Calu3 (cell line): Measurements from ENCODE around the gene APBA1. TPM values are rescaled to one million over a fixed set of nuclear protein-coding genes. Genes with fewer than 3 reads are reported as not detected.

Source experiments
- BruUV-seq: library from RNA; stranded (reverse); fragments of 400-500 nt; replicated peaks from 2 replicates; lab custom pipeline; 2021; lab: Mats Ljungman, UMichigan
- CTCF ChIA-PET: fragments of 300-600 bp; sonication (Branson Sonifier 250); formaldehyde crosslinking; loops from one replicate; lab custom pipeline; 2022; ENCODE audit warnings: antibody characterized with exemption; lab: Charles Lee
- DNase-seq: peaks from one replicate; pipeline ENCODE4 v3.0.0; 2022
- H3K27ac Mint-ChIP-seq: one replicate; pipeline ENCODE4 v1.8.0; 2022; ENCODE audit warnings: mixed read lengths; ENCODE audit not compliant: unreplicated experiment
- H3K27me3 Mint-ChIP-seq: one replicate; pipeline ENCODE4 v1.8.0; 2022; ENCODE audit warnings: mixed read lengths; ENCODE audit not compliant: unreplicated experiment
- H3K36me3 Mint-ChIP-seq: one replicate; pipeline ENCODE4 v1.8.0; 2022; ENCODE audit warnings: mild to moderate bottlenecking, moderate library complexity, mixed read lengths; ENCODE audit not compliant: insufficient read depth, unreplicated experiment
- H3K4me1 Mint-ChIP-seq: one replicate; pipeline ENCODE4 v1.8.0; 2022; ENCODE audit warnings: mild to moderate bottlenecking, low read depth, mixed read lengths; ENCODE audit not compliant: unreplicated experiment
- H3K4me3 Mint-ChIP-seq: one replicate; pipeline ENCODE4 v1.8.0; 2022; ENCODE audit warnings: mild to moderate bottlenecking, low read depth, moderate library complexity, mixed read lengths; ENCODE audit not compliant: unreplicated experiment
- H3K9me3 Mint-ChIP-seq: one replicate; pipeline ENCODE4 v1.8.0; 2022; ENCODE audit warnings: low read depth, mixed read lengths; ENCODE audit not compliant: unreplicated experiment
- intact Hi-C: fragments of 100-400 bp; cut with micrococcal nuclease; formaldehyde crosslinking; loops from one replicate; pipeline ENCODE4 v1.10.0; 2022; ENCODE audit not compliant: unreplicated experiment
- total RNA-seq: library from RNA; stranded (reverse); gene quantifications from 2 replicates; pipeline ENCODE4 v1.2.3, GENCODE V29; 2022
- TF ChIP-seq, protein P1 (sequence below): fragments of 200-600 bp; IDR thresholded peaks from one replicate; pipeline ENCODE4 v1.8.0; 2022; ENCODE audit warnings: antibody characterized with exemption; ENCODE audit not compliant: unreplicated experiment

APBA1 gene
- total RNA-seq, 1 experiment from 2014 or later = 4.4 TPM

DNA sequence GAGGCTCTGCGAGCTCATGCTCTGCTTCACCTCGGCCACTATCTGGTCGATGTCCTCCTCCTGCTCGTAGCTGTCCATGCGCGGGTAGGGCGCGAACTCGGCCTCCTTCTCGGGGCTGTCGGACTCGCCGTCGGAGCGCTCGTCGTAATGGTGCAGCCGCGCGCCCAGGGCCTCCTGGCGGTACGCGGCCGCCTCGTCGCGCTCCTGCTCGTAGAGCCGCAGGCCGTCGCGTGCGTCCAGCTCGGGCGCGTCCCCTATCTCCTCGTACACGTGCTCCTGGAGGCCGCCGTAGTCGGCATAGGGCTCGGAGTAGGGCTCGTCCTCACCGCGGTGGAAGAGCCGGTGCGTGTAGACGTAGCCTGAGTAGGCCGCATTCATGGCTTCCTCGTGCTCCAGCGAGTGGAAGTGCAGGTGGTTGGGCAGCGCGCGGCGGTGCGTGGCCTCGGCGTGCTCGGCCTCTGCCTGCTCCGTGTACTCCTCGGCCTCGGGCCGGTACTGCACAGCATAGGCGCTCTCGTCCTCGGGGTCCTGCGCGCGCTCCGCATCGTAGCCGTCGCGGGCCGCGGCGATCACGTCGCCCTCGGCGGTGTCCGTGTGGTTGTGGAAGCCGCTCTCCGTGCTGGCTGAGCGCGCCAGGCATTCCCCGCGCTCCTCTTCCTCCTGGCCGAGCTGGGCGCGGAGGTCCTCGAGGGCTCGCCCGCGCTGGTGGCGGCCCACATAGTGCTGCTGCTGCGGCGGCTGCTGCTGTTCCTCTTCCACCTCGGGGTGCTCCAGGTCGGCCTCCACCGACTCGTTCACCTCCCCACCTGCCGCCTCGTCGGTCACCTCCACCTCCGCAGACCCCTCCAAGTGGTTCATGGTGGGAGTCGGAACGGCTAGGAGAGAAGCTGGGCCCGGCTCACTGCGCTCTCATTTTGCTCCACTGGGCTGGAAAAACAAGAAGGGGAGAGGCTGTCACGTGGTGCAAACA is 155.5 kb downstream of the APBA1 start:
- TF ChIP-seq, protein P1, sequence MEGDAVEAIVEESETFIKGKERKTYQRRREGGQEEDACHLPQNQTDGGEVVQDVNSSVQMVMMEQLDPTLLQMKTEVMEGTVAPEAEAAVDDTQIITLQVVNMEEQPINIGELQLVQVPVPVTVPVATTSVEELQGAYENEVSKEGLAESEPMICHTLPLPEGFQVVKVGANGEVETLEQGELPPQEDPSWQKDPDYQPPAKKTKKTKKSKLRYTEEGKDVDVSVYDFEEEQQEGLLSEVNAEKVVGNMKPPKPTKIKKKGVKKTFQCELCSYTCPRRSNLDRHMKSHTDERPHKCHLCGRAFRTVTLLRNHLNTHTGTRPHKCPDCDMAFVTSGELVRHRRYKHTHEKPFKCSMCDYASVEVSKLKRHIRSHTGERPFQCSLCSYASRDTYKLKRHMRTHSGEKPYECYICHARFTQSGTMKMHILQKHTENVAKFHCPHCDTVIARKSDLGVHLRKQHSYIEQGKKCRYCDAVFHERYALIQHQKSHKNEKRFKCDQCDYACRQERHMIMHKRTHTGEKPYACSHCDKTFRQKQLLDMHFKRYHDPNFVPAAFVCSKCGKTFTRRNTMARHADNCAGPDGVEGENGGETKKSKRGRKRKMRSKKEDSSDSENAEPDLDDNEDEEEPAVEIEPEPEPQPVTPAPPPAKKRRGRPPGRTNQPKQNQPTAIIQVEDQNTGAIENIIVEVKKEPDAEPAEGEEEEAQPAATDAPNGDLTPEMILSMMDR = no peak
- no peak overlapping the region for H3K4me3 Mint-ChIP-seq
- DNase-seq = no peak
- CTCF ChIA-PET = no interaction called here
- intact Hi-C loops = no loop called here
- no TSS peak for BruUV-seq
- H3K36me3 Mint-ChIP-seq = peaks cover 6% of the 10 kb centered on the region
- H3K9me3 Mint-ChIP-seq = no peaks in the 10 kb centered on the region
- peak overlapping the region; percentile 68 for H3K27ac Mint-ChIP-seq
- H3K27me3 Mint-ChIP-seq = no peaks in the 10 kb centered on the region
- peaks cover 32% of the 10 kb centered on the region for H3K4me1 Mint-ChIP-seq

GRCh38 chr9:69515810-69516209 is 156.4 kb downstream of the APBA1 start:
- intact Hi-C loops = no loop called here
- DNase-seq = no peak
- H3K27me3 Mint-ChIP-seq = no peaks in the 10 kb centered on the region
- CTCF ChIA-PET = no interaction called here
- H3K36me3 Mint-ChIP-seq = peaks cover 6% of the 10 kb centered on the region
- H3K4me1 Mint-ChIP-seq = peaks cover 24% of the 10 kb centered on the region
- no TSS peak for BruUV-seq
- TF ChIP-seq, protein P1 = no peak
- H3K4me3 Mint-ChIP-seq = no peak overlapping the region
- H3K27ac Mint-ChIP-seq = no peak overlapping the region
- no peaks in the 10 kb centered on the region for H3K9me3 Mint-ChIP-seq

DNA sequence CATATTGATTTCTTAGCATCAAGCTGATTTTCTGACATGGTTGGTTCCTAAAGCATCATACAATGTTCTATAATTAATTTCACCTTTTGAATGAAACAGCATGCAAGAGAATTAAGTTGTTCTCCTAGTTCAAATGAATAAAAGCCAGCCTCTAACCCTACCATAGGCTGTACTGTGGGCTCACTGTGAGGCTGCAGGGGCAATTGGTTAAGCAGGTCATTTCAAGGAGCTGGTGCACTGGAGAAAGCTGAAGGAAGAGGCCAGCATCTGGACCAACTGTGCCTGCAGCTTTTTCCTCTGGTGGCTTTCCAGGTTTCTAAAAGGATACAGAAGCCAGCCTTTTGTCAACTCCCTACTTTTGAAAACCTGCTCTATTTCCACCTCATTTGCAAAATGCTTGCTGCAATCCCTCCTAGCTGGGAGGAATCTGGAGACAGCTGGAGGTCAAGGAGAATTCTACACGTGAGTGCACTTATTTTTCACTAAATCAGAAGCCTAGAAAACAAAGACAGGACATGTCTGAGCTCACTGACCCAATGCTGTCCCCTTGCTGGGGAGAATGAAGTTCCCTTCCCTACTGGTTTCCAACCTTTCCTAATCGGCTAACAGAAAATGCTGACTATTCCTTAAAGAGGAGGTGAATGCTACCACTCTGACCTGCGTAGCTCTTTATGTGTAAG is 158.9 kb downstream of the APBA1 start:
- Mint-ChIP-seq H3K9me3 (no peaks in the 10 kb centered on the region), H3K36me3 (no peaks in the 10 kb centered on the region), H3K27ac (no peak overlapping the region), H3K27me3 (no peaks in the 10 kb centered on the region), H3K4me3 (no peak overlapping the region), H3K4me1 (peaks cover 15% of the 10 kb centered on the region)
- CTCF ChIA-PET = no interaction called here
- no peak for DNase-seq
- intact Hi-C loops = no loop called here
- TF ChIP-seq, protein P1 = no peak
- BruUV-seq = no TSS peak

DNA sequence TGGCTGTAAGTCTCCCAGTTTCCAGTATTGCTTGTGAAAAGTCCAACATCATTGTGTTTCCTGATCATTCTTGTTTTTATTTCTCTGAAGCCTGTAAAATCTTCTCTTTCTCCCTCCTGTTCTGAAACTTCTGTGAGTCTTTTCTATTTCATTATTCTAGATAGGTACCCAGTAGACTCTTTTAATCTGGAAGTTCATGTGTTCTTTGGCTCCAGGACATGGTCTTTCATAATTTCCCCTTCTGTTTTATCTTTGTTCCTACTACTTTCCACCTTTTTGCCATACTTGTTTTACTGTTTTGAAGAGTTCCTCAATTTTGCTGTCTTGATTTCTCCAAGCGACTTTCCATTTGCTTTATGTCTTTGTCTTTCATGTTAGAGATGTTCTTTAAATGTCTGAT is 168.1 kb downstream of the APBA1 start:
- CTCF ChIA-PET = no interaction called here
- intact Hi-C loops = no loop called here
- no TSS peak for BruUV-seq
- DNase-seq = no peak
- no peaks in the 10 kb centered on the region for H3K27me3 Mint-ChIP-seq
- TF ChIP-seq, protein P1 = no peak
- peaks cover 4% of the 10 kb centered on the region for H3K9me3 Mint-ChIP-seq
- H3K4me3 Mint-ChIP-seq = no peak overlapping the region
- H3K4me1 Mint-ChIP-seq = peaks cover 24% of the 10 kb centered on the region
- H3K36me3 Mint-ChIP-seq = peaks cover 5% of the 10 kb centered on the region
- H3K27ac Mint-ChIP-seq = peak overlapping the region; percentile 32
